GM08714 (cell line): ENCODE measurements around the gene MBD4.
"Not testable (repeated sequence)": the region's sequence is repeated elsewhere in the genome, so short reads cannot be mapped to it uniquely, and the experiment has no call there.

ENCODE experiments used
- H3K4me3 ChIP-seq: fragments of 200-500 bp; sonication (Bioruptor generic); 2 replicates; pipeline ENCODE4 v1.5.1; 2014; ENCODE audit warnings: mild to moderate bottlenecking, low read length, inconsistent platforms
- ZNF274 ChIP-seq: IDR thresholded peaks from 2 replicates; pipeline ENCODE4 v1.6.1; 2012; ENCODE audit warnings: mild to moderate bottlenecking, low read depth, low read length

Gene MBD4

DNA sequence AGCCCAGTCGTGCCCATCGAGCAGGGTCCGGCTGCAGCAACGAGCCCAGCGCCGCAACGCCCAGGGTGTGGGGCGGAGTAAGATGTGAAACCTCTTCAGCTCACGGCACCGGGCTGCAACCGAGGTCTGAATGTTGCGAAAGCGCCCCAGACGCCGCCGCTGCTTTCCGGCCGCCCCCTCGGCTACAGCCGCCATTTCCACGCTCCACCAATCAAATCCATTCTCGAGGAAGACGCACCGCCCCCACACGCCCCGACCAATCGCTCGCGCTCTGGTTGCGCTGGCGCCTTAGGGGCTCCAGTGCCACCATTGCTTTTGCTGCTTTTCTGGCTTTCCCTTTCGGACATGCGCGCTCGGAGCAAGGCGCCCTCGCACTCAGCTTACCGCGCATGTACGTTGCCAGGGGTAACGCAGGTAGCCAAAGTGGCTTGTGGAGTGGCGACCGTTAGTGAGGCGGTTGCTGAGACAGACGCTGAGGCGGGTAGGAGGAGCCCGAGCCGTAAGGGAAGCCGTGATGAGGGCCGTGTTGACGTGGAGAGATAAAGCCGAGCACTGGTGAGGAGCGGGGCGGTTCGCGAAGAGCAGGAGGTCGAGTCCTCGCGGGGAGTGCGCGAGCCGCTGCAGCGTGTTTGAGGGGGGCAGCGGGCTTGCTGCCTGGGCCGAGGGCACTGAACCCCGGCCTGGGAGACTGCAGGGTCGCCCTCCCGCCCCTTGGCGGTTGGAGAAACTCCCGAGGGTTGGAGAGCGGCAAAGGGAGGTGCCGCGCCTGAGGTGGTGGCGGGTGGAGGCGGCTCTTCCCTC is at the start of gene MBD4, which contains the start of gene IFT122:
MBD4 (minus strand) TSS at position 132 of the 801 bp plus-strand sequence; CDS start at position 17, 115 bp downstream.
IFT122 (plus strand) TSS at position 408 of the 801 bp plus-strand sequence; CDS start at position 515, 107 bp downstream.
- TF ChIP-seq ZNF274 = no peak

DNA sequence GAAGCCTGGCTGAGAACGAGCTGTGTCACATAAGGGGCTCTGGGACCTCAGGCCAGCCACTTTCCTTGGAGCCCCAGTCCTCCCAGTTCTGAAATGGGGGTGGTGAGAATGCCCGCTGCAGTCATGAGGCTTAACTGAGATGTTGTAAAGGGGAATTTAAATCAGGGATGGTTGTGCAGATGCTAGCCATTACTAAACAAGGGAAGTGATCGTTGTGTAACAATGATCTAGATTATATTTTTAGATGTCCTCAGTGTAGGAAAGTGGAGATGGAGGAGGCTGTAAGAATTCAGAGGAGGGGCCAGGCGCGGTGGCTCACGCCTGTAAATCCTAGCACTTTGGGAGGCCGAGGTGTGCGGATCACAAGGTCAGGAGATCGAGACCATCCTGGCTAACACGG is 49.5 kb upstream of the MBD4 start:
- not testable (repeated sequence) for H3K4me3 ChIP-seq

More for the DNA sequence above, at the start of gene MBD4, which contains the start of gene IFT122:
- peak within 1 kb of the TSS; percentile 93 for H3K4me3 ChIP-seq

DNA sequence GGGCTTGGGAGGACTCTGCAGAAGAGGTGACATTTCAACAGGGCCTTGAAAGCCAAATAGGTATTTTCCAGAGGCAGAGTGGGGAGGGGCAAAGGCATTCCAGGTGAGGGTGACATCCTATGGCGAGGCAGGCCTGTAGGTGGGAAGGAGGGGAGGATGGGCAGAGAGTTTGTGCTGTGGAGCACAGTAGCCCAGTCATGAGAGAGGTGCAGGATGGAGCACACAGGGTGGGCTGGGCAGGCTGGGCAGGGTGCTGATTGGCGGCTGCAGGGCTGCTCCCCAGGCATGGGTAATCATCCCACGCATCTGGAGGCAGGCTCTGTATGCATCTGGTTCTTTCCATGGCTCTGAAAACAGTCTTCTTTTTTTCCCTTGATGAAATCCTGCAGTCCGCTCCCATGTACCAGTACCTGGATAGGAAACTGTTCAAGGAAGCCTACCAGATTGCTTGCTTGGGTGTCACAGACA is 48.2 kb upstream of the MBD4 start:
- not testable (repeated sequence) for H3K4me3 ChIP-seq

DNA sequence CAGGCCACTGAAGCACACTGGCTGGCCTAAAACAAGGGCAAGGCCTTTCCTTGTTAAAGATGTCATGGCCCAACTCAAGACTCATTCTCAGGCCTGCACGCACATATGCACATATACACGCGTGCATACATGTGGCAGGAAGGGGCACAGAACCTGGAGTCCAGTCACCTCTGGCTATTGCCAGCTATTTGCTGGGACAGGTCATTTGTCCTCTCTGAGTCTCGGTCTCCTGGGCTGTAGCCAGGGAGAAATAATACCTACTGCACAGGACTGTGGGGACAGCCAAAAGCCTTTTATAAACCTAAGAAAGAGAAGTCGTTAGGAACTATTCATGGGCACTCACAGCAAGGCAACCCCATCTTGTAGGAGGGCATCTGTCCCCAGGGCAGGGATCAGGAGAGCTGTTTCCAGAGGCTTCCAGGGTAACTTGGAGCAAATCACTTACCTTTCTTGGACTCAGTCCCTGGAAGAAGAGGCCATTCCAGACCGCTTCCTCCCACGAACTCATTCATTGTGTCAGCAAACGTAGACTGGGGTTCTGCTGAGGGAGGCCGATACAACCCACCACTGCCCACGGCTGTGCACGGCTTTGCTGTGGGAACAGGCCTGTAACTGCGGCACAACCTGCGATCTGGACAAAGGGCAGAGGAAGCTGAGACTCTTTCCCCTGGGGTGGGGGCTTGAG is 47.6 kb upstream of the MBD4 start:
- TF ChIP-seq ZNF274 = no peak
- H3K4me3 ChIP-seq = no peak overlapping the region

- no peak overlapping the region for H3K4me3 ChIP-seq
- no peak for TF ChIP-seq ZNF274
These were observed 46.9 kb upstream of the MBD4 start for GRCh38 chr3:129486664-129487035.

GRCh38 chr3:129485721-129486663 is 46.2 kb upstream of the MBD4 start:
- TF ChIP-seq ZNF274 = no peak

GRCh38 chr3:129485146-129485545 is 45.4 kb upstream of the MBD4 start:
- H3K4me3 ChIP-seq = not testable (repeated sequence)

More at GRCh38 chr3:129485721-129486663, 46.2 kb upstream of the MBD4 start:
- H3K4me3 ChIP-seq = no peak overlapping the region

- no peak overlapping the region for H3K4me3 ChIP-seq
- no peak for TF ChIP-seq ZNF274
These were observed 44.1 kb upstream of the MBD4 start for GRCh38 chr3:129483870-129484269.

DNA sequence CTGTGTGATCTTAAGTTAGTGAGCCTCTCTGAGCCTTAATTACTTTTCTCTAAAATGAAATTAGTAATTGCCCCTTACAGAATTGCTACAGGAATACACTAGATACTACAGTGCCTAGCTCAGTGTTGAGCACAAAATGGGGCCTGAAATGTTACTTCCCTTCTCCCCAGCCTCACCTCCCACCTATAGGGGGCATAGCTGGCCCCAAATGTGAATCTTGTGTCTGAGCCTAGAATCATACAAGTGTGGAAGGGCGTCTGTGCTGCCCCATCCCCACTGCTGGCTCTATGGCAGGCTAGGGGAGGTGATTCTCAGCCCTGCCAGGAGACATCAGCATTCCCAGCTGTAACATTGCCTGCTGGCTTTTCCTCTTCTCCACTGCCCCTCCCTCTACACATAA is 43.0 kb upstream of the MBD4 start:
- TF ChIP-seq ZNF274 = no peak
- no peak overlapping the region for H3K4me3 ChIP-seq

- no peak for TF ChIP-seq ZNF274
- H3K4me3 ChIP-seq = no peak overlapping the region
These were observed 42.1 kb upstream of the MBD4 start for GRCh38 chr3:129481766-129482332.

GRCh38 chr3:129481225-129481765 is 41.5 kb upstream of the MBD4 start:
- H3K4me3 ChIP-seq = not testable (repeated sequence)

DNA sequence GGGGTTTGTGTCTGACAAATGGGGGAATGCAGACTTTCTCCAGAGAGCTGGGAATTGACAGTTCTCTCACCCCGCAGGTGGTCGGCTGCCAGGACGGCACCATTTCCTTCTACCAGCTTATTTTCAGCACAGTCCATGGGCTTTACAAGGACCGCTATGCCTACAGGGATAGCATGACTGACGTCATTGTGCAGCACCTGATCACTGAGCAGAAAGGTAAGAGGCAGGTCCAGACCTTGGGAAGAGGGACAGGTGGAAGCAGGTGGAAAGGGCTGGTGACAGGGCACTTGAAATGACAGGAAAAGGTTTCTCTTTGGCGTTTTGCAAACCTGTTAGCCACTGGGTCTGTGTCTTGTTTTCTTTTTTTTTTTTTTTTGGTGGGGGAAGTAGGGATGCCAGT is 36.8 kb upstream of the MBD4 start:
- TF ChIP-seq ZNF274 = no peak

GRCh38 chr3:129475863-129476262 is 36.1 kb upstream of the MBD4 start:
- H3K4me3 ChIP-seq = no peak overlapping the region
- no peak for TF ChIP-seq ZNF274

More for the DNA sequence above, 36.8 kb upstream of the MBD4 start:
- H3K4me3 ChIP-seq = no peak overlapping the region

GRCh38 chr3:129474984-129475804 is 35.4 kb upstream of the MBD4 start:
- no peak overlapping the region for H3K4me3 ChIP-seq
- TF ChIP-seq ZNF274 = no peak
